NCI-H526 (cell line): Measurements from ENCODE around the gene SMC2.

Experiments
- DNase-seq, 2 experiments: peaks; one replicate each; lab custom pipeline; 2025; lab: John Stamatoyannopoulos, UW

The SMC2 gene

GRCh38 chr9:104093647-104094533 lies at the start of gene SMC2:
TSS of gene SMC2 (plus strand) at chr9:104094309. CDS start at chr9:104095385, 1,076 bp downstream.
- peak; percentile 81 to 91 for DNase-seq

GRCh38 chr9:104068546-104068945 lies 25.6 kb upstream of the SMC2 start:
- no peak for DNase-seq

- no peak for DNase-seq
Observed at GRCh38 chr9:104069288-104069687, 24.8 kb upstream of the SMC2 start.

GRCh38 chr9:104071589-104071988 lies 22.5 kb upstream of the SMC2 start:
- no peak for DNase-seq

GRCh38 chr9:104073098-104073769 lies 20.9 kb upstream of the SMC2 start:
- DNase-seq = no peak

GRCh38 chr9:104073770-104074133 lies 20.4 kb upstream of the SMC2 start:
- DNase-seq = no peak

GRCh38 chr9:104074876-104075275 lies 19.2 kb upstream of the SMC2 start:
- no peak for DNase-seq

GRCh38 chr9:104075801-104076753 lies 18.0 kb upstream of the SMC2 start:
- no peak for DNase-seq

- no peak for DNase-seq
Observed at GRCh38 chr9:104078596-104078995, 15.5 kb upstream of the SMC2 start.

- no peak for DNase-seq
Observed at GRCh38 chr9:104080983-104081382, 13.1 kb upstream of the SMC2 start.

- no peak for DNase-seq
Observed at GRCh38 chr9:104082168-104082567, 11.9 kb upstream of the SMC2 start.

GRCh38 chr9:104085525-104085924 lies 8.6 kb upstream of the SMC2 start:
- DNase-seq = no peak

- no peak for DNase-seq
Observed at GRCh38 chr9:104087894-104088293, 6.2 kb upstream of the SMC2 start.

- no peak for DNase-seq
Observed at GRCh38 chr9:104088416-104088815, 5.7 kb upstream of the SMC2 start.

- no peak for DNase-seq
Observed at GRCh38 chr9:104090578-104090977, 3.5 kb upstream of the SMC2 start.

GRCh38 chr9:104091116-104091515 lies 3.0 kb upstream of the SMC2 start:
- DNase-seq = peak; percentile 27 to 60

- DNase-seq = peak; percentile 66 to 68
Observed at GRCh38 chr9:104091708-104092107, 2.4 kb upstream of the SMC2 start.

GRCh38 chr9:104092192-104092591 lies 1.9 kb upstream of the SMC2 start:
- DNase-seq = no peak

GRCh38 chr9:104092875-104093600 lies 1.1 kb upstream of the SMC2 start:
- DNase-seq = peak in 1 of 2 experiments; percentile 19

- DNase-seq = peak in 1 of 2 experiments; percentile 47
Observed at GRCh38 chr9:104094534-104095015, 466 bp downstream of the SMC2 start.

- DNase-seq = no peak
Observed at GRCh38 chr9:104099630-104100029, 5.5 kb downstream of the SMC2 start.
